Stimulated activated naive CD8-positive, alpha-beta T cell treated with anti-CD3 and anti-CD28 coated beads, Interleukin-15, Interleukin-2, amounts not matched to agents 100 ng/mL and 50 ng/mL, for 24 hours (primary cell): ENCODE data around the gene COL12A1.

ENCODE experiments used
- H3K27ac Mint-ChIP-seq: one replicate; pipeline ENCODE4 v1.8.0; 2021; ENCODE audit warnings: mild to moderate bottlenecking, mixed read lengths
- H3K27me3 Mint-ChIP-seq: one replicate; pipeline ENCODE4 v1.8.0; 2021; ENCODE audit warnings: mixed read lengths
- H3K36me3 Mint-ChIP-seq: one replicate; pipeline ENCODE4 v1.8.0; 2021; ENCODE audit warnings: low read depth, mixed read lengths
- H3K4me1 Mint-ChIP-seq: one replicate; pipeline ENCODE4 v1.8.0; 2021; ENCODE audit warnings: low read depth, mixed read lengths
- H3K4me3 Mint-ChIP-seq: one replicate; pipeline ENCODE4 v1.8.0; 2021; ENCODE audit warnings: mild to moderate bottlenecking, mixed read lengths
- H3K9me3 Mint-ChIP-seq: one replicate; pipeline ENCODE4 v1.8.0; 2021; ENCODE audit warnings: mixed read lengths

The COL12A1 gene

GRCh38 chr6:75205776-75206575 lies at the start of gene COL12A1:
Gene COL12A1 (minus strand): TSS chr6:75206053. CDS start chr6:75202792, 3,261 bp downstream.
- Mint-ChIP-seq H3K4me1 (peaks cover 56% of the 10 kb centered on the region), H3K9me3 (no peaks in the 10 kb centered on the region), H3K27me3 (peaks cover 92% of the 10 kb centered on the region), H3K36me3 (no peaks in the 10 kb centered on the region), H3K4me3 (peak within 1 kb of the TSS; percentile 66), H3K27ac (peak within 1 kb of the TSS; percentile 41)

GRCh38 chr6:75250552-75250951 lies 44.7 kb upstream of the COL12A1 start:
- no peak overlapping the region for H3K4me3 Mint-ChIP-seq
- H3K36me3 Mint-ChIP-seq: peaks cover 8% of the 10 kb centered on the region
- H3K27ac Mint-ChIP-seq: no peak overlapping the region
- peaks cover 14% of the 10 kb centered on the region for H3K27me3 Mint-ChIP-seq
- no peaks in the 10 kb centered on the region for H3K9me3 Mint-ChIP-seq
- no peaks in the 10 kb centered on the region for H3K4me1 Mint-ChIP-seq

GRCh38 chr6:75249837-75250236 lies 44.0 kb upstream of the COL12A1 start:
- Mint-ChIP-seq H3K4me1 (peaks cover 2% of the 10 kb centered on the region), H3K27ac (no peak overlapping the region), H3K27me3 (peaks cover 17% of the 10 kb centered on the region)

GRCh38 chr6:75246386-75246785 lies 40.5 kb upstream of the COL12A1 start:
- Mint-ChIP-seq H3K27me3 (peaks cover 20% of the 10 kb centered on the region), H3K4me3 (no peak overlapping the region), H3K4me1 (peaks cover 19% of the 10 kb centered on the region), H3K27ac (no peak overlapping the region), H3K9me3 (no peaks in the 10 kb centered on the region), H3K36me3 (peaks cover 13% of the 10 kb centered on the region)

More at GRCh38 chr6:75249837-75250236, 44.0 kb upstream of the COL12A1 start:
- Mint-ChIP-seq H3K9me3 (no peaks in the 10 kb centered on the region), H3K4me3 (no peak overlapping the region), H3K36me3 (peaks cover 8% of the 10 kb centered on the region)

- Mint-ChIP-seq H3K27me3 (peaks cover 20% of the 10 kb centered on the region), H3K4me3 (peak overlapping the region; percentile 99), H3K4me1 (peaks cover 26% of the 10 kb centered on the region), H3K27ac (peak overlapping the region; percentile 99), H3K36me3 (peaks cover 31% of the 10 kb centered on the region), H3K9me3 (no peaks in the 10 kb centered on the region)
Measured at GRCh38 chr6:75244063-75244584, 38.3 kb upstream of the COL12A1 start.

GRCh38 chr6:75243333-75244062 lies 37.6 kb upstream of the COL12A1 start, which contains the start of gene COX7A2:
Gene COX7A2 (minus strand): TSS chr6:75243801. CDS start chr6:75243734, 67 bp downstream.
- Mint-ChIP-seq H3K4me1 (peaks cover 26% of the 10 kb centered on the region), H3K4me3 (peak within 1 kb of the TSS; percentile 99), H3K27me3 (peaks cover 20% of the 10 kb centered on the region), H3K36me3 (peaks cover 35% of the 10 kb centered on the region), H3K9me3 (no peaks in the 10 kb centered on the region), H3K27ac (peak within 1 kb of the TSS; percentile 99)

GRCh38 chr6:75236630-75237029 lies 30.8 kb upstream of the COL12A1 start:
- H3K4me1 Mint-ChIP-seq: peaks cover 9% of the 10 kb centered on the region
- no peak overlapping the region for H3K27ac Mint-ChIP-seq
- no peaks in the 10 kb centered on the region for H3K27me3 Mint-ChIP-seq
- H3K36me3 Mint-ChIP-seq: peaks cover 37% of the 10 kb centered on the region
- no peak overlapping the region for H3K4me3 Mint-ChIP-seq
- H3K9me3 Mint-ChIP-seq: no peaks in the 10 kb centered on the region

- Mint-ChIP-seq H3K36me3 (peaks cover 28% of the 10 kb centered on the region), H3K4me1 (no peaks in the 10 kb centered on the region), H3K9me3 (no peaks in the 10 kb centered on the region), H3K4me3 (no peak overlapping the region), H3K27me3 (no peaks in the 10 kb centered on the region), H3K27ac (no peak overlapping the region)
Measured at GRCh38 chr6:75235271-75235670, 29.4 kb upstream of the COL12A1 start.

GRCh38 chr6:75234126-75234865 lies 28.4 kb upstream of the COL12A1 start:
- no peaks in the 10 kb centered on the region for H3K27me3 Mint-ChIP-seq
- no peak overlapping the region for H3K27ac Mint-ChIP-seq
- no peaks in the 10 kb centered on the region for H3K9me3 Mint-ChIP-seq
- H3K36me3 Mint-ChIP-seq: peaks cover 18% of the 10 kb centered on the region
- no peaks in the 10 kb centered on the region for H3K4me1 Mint-ChIP-seq
- H3K4me3 Mint-ChIP-seq: no peak overlapping the region

GRCh38 chr6:75233092-75233615 lies 27.3 kb upstream of the COL12A1 start:
- Mint-ChIP-seq H3K27me3 (no peaks in the 10 kb centered on the region), H3K36me3 (peaks cover 12% of the 10 kb centered on the region), H3K4me1 (no peaks in the 10 kb centered on the region), H3K9me3 (no peaks in the 10 kb centered on the region), H3K4me3 (no peak overlapping the region), H3K27ac (no peak overlapping the region)

GRCh38 chr6:75230484-75231325 lies 24.9 kb upstream of the COL12A1 start:
- Mint-ChIP-seq H3K27me3 (no peaks in the 10 kb centered on the region), H3K4me1 (no peaks in the 10 kb centered on the region), H3K27ac (no peak overlapping the region), H3K36me3 (no peaks in the 10 kb centered on the region), H3K4me3 (no peak overlapping the region), H3K9me3 (no peaks in the 10 kb centered on the region)

GRCh38 chr6:75224303-75224926 lies 18.6 kb upstream of the COL12A1 start:
- Mint-ChIP-seq H3K27ac (no peak overlapping the region), H3K4me3 (no peak overlapping the region), H3K9me3 (no peaks in the 10 kb centered on the region), H3K4me1 (no peaks in the 10 kb centered on the region), H3K36me3 (no peaks in the 10 kb centered on the region), H3K27me3 (peaks cover 31% of the 10 kb centered on the region)

GRCh38 chr6:75223428-75223827 lies 17.6 kb upstream of the COL12A1 start:
- no peak overlapping the region for H3K27ac Mint-ChIP-seq
- H3K27me3 Mint-ChIP-seq: peaks cover 35% of the 10 kb centered on the region
- H3K36me3 Mint-ChIP-seq: no peaks in the 10 kb centered on the region
- no peaks in the 10 kb centered on the region for H3K4me1 Mint-ChIP-seq
- no peaks in the 10 kb centered on the region for H3K9me3 Mint-ChIP-seq
- H3K4me3 Mint-ChIP-seq: no peak overlapping the region
